WTC11 (cell line): ENCODE data around the gene EPHA1.

Experiments used
- CBFB ChIP-seq: sonication (generic); formaldehyde crosslinking; IDR thresholded peaks from 2 replicates; pipeline ENCODE4 v1.8.1; 2022; ENCODE audit warnings: mild to moderate bottlenecking, low read depth, missing genetic modification reagents
- MYBL2 ChIP-seq: sonication (generic); formaldehyde crosslinking; IDR thresholded peaks from 2 replicates; pipeline ENCODE4 v1.8.1; 2023; ENCODE audit warnings: mild to moderate bottlenecking, moderate library complexity, missing genetic modification reagents
- NFE2L1 ChIP-seq: sonication (generic); formaldehyde crosslinking; IDR thresholded peaks from 2 replicates; pipeline ENCODE4 v1.8.1; 2023; ENCODE audit warnings: missing genetic modification reagents
- TEAD4 ChIP-seq: sonication (generic); formaldehyde crosslinking; IDR thresholded peaks from 2 replicates; pipeline ENCODE4 v1.8.0; 2022; ENCODE audit warnings: mild to moderate bottlenecking, missing genetic modification reagents
- TF ChIP-seq, protein P1 (sequence below): fragments of 200-600 bp; IDR thresholded peaks from 2 replicates; pipeline ENCODE4 v1.8.0; 2022; ENCODE audit warnings: antibody characterized with exemption
- TF ChIP-seq, protein P2 (sequence below): sonication (generic); formaldehyde crosslinking; IDR thresholded peaks from 2 replicates; pipeline ENCODE4 v1.8.1; 2022; ENCODE audit warnings: low read depth, mild to moderate bottlenecking, moderate library complexity, missing genetic modification reagents, borderline replicate concordance
- TF ChIP-seq, protein P3 (sequence below): sonication (generic); formaldehyde crosslinking; IDR thresholded peaks from 2 replicates; pipeline ENCODE4 v1.8.1; 2022; ENCODE audit warnings: low read depth, missing genetic modification reagents, borderline replicate concordance

DNA sequence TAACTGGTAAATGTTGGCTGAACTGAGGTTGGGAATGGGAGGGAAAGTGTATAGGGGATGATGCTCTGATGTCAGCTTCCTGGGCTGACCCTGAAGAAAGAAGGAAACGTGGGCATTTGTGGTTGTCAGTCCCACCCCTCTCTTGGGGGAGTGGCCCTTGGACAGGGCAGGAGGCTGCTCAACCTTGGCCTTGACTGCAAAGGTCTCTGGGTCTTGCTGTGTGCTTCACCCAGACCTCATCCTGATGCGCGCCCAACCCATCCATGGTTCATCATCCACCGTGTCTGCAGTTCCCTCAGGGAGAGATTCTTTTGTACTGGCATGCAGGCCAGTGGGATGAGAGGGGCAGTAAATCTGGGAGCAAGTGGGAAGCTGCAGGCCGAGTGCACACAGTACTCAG is 32.3 kb downstream of the EPHA1 start:
- TF ChIP-seq TEAD4 = no peak
- TF ChIP-seq, protein P1, sequence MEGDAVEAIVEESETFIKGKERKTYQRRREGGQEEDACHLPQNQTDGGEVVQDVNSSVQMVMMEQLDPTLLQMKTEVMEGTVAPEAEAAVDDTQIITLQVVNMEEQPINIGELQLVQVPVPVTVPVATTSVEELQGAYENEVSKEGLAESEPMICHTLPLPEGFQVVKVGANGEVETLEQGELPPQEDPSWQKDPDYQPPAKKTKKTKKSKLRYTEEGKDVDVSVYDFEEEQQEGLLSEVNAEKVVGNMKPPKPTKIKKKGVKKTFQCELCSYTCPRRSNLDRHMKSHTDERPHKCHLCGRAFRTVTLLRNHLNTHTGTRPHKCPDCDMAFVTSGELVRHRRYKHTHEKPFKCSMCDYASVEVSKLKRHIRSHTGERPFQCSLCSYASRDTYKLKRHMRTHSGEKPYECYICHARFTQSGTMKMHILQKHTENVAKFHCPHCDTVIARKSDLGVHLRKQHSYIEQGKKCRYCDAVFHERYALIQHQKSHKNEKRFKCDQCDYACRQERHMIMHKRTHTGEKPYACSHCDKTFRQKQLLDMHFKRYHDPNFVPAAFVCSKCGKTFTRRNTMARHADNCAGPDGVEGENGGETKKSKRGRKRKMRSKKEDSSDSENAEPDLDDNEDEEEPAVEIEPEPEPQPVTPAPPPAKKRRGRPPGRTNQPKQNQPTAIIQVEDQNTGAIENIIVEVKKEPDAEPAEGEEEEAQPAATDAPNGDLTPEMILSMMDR = no peak
- TF ChIP-seq, protein P2, sequence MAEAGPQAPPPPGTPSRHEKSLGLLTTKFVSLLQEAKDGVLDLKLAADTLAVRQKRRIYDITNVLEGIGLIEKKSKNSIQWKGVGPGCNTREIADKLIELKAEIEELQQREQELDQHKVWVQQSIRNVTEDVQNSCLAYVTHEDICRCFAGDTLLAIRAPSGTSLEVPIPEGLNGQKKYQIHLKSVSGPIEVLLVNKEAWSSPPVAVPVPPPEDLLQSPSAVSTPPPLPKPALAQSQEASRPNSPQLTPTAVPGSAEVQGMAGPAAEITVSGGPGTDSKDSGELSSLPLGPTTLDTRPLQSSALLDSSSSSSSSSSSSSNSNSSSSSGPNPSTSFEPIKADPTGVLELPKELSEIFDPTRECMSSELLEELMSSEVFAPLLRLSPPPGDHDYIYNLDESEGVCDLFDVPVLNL (CRISPR knock-in tag) = no peak
- TF ChIP-seq MYBL2 (CRISPR knock-in tag) = no peak
- TF ChIP-seq, protein P3, sequence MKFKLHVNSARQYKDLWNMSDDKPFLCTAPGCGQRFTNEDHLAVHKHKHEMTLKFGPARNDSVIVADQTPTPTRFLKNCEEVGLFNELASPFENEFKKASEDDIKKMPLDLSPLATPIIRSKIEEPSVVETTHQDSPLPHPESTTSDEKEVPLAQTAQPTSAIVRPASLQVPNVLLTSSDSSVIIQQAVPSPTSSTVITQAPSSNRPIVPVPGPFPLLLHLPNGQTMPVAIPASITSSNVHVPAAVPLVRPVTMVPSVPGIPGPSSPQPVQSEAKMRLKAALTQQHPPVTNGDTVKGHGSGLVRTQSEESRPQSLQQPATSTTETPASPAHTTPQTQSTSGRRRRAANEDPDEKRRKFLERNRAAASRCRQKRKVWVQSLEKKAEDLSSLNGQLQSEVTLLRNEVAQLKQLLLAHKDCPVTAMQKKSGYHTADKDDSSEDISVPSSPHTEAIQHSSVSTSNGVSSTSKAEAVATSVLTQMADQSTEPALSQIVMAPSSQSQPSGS (CRISPR knock-in tag) = no peak
- no peak for TF ChIP-seq NFE2L1 (CRISPR knock-in tag)
- TF ChIP-seq CBFB (CRISPR knock-in tag) = no peak
